GM12878 (cell line): ENCODE results near the gene BCLAF1. TPM values are rescaled to one million over a fixed set of nuclear protein-coding genes. Genes with fewer than 3 reads are reported as not detected.

Experiments used
- ATAC-seq: fragments of 200-7000 bp; cut with Tn5 transposase; 3 replicates; pipeline ENCODE4 v1.9.1; 2020; ENCODE audit warnings: mild to moderate bottlenecking, moderate library complexity
- BruUV-seq: library from RNA; stranded (reverse); fragments of 400-500 nt; replicated peaks from 2 replicates; lab custom pipeline; 2021; lab: Mats Ljungman, UMichigan
- CTCF ChIA-PET: fragments of 300-600 bp; sonication (Branson Sonifier 250); formaldehyde crosslinking; extraction: SDS; loops from one replicate; lab custom pipeline; 2021; ENCODE audit warnings: inconsistent platforms; lab: Yijun Ruan, JAX
- POLR2A ChIA-PET: fragments of 350-600 bp; formaldehyde crosslinking; extraction: SDS; loops from one replicate; lab custom pipeline; 2021; ENCODE audit warnings: inconsistent platforms; lab: Charles Lee
- RAD21 ChIA-PET: fragments of 300-600 bp; sonication (Branson Sonifier 250); formaldehyde crosslinking; loops from one replicate; lab custom pipeline; 2023; ENCODE audit warnings: antibody characterized with exemption; ENCODE audit not compliant: unreplicated experiment; lab: Charles Lee
- SMC1A ChIA-PET: fragments of 300-600 bp; sonication (Branson Sonifier 250); formaldehyde crosslinking; loops from one replicate; lab custom pipeline; 2023; ENCODE audit not compliant: unreplicated experiment, uncharacterized antibody; lab: Charles Lee
- DNase-seq: peaks from one replicate; pipeline ENCODE4 v3.0.0-alpha.2; 2011; ENCODE audit warnings: low read depth, low spot score
- FAIRE-seq: peaks from 3 replicates; lab custom pipeline; 2011; peaks lifted over from hg19 to GRCh38; lab: Jason Lieb, UNC
- H2AFZ ChIP-seq: 2 replicates; pipeline ENCODE4 v1.6.0; 2011; ENCODE audit warnings: low read depth, low read length, control low read depth; ENCODE audit not compliant: control insufficient read depth
- H3K27ac ChIP-seq: 2 replicates; pipeline ENCODE4 v1.5.1; 2011; ENCODE audit warnings: control low read depth; ENCODE audit not compliant: control insufficient read depth, insufficient read depth
- H3K27me3 ChIP-seq, 2 experiments: replicated peaks in 1 of 2; 2 replicates each; pipeline versions ENCODE4 v1.6.0 to v1.6.1; 2011; ENCODE audit warnings: low read length in 1 of 2; ENCODE audit not compliant: control insufficient read depth in 2 of 2, insufficient read depth in 2 of 2
- H3K36me3 ChIP-seq, 2 experiments: 2 replicates each; pipeline ENCODE4 v1.5.1; 2011; ENCODE audit warnings: low read length in 1 of 2; ENCODE audit not compliant: control insufficient read depth in 2 of 2, insufficient read depth in 2 of 2
- H3K4me1 ChIP-seq: 2 replicates; pipeline ENCODE4 v1.6.1; 2011; ENCODE audit warnings: mild to moderate bottlenecking, low read length, moderate library complexity, mixed read lengths; ENCODE audit not compliant: control insufficient read depth, insufficient read depth
- H3K4me2 ChIP-seq: 2 replicates; pipeline ENCODE4 v1.6.0; 2011; ENCODE audit warnings: control low read depth; ENCODE audit not compliant: control insufficient read depth, insufficient read depth
- H3K4me3 ChIP-seq: fragments of 200-600 bp; sonication (generic); 2 replicates; pipeline ENCODE4 v1.5.1; 2016
- H3K79me2 ChIP-seq: 2 replicates; pipeline ENCODE4 v1.6.0; 2011; ENCODE audit warnings: low read length; ENCODE audit not compliant: control insufficient read depth, insufficient read depth
- H3K9ac ChIP-seq: 2 replicates; pipeline ENCODE4 v1.8.0; 2011; ENCODE audit warnings: low read length, control low read depth, mixed read lengths; ENCODE audit not compliant: control insufficient read depth, insufficient read depth
- H3K9me3 ChIP-seq: replicated peaks from 3 replicates; pipeline ENCODE4 v1.5.1; 2011; ENCODE audit warnings: mild to moderate bottlenecking, low read length; ENCODE audit not compliant: control insufficient read depth, insufficient read depth
- H4K20me1 ChIP-seq: 2 replicates; pipeline ENCODE4 v1.6.0; 2011; ENCODE audit not compliant: control insufficient read depth, insufficient read depth
- JUND ChIP-seq: IDR thresholded peaks from 2 replicates; pipeline ENCODE4 v1.6.1; 2012; ENCODE audit warnings: low read depth, mild to moderate bottlenecking, low read length, improper control_type of control experiment, moderate library complexity
- NFYA ChIP-seq: IDR thresholded peaks from 2 replicates; pipeline ENCODE4 v1.6.1; 2011; ENCODE audit warnings: low read depth, mild to moderate bottlenecking, low read length, improper control_type of control experiment, borderline replicate concordance
- RELB ChIP-seq: fragments of 450-650 bp; IDR thresholded peaks from 2 replicates; pipeline ENCODE4 v1.6.1; 2017; ENCODE audit warnings: low read depth, mild to moderate bottlenecking, moderate library complexity
- ZNF24 ChIP-seq: fragments of 450-650 bp; IDR thresholded peaks from 2 replicates; pipeline ENCODE4 v1.6.1; 2017; ENCODE audit warnings: antibody characterized with exemption, mild to moderate bottlenecking
- ZZZ3 ChIP-seq: IDR thresholded peaks from 2 replicates; pipeline ENCODE4 v1.6.1; 2011; ENCODE audit warnings: low read depth; ENCODE audit not compliant: control insufficient read depth, insufficient read length
- WGBS: methylation state at CpG from one replicate; pipeline ENCODE4 v1.1.6; 2016; ENCODE audit warnings: low lambda C conversion rate; ENCODE audit not compliant: insufficient replicate concordance, insufficient coverage; ENCODE audit errors: missing lambda C conversion rate; 5-methylcytosine and 5-hydroxymethylcytosine counted together
- in situ Hi-C: fragments of 300-500 bp; cut with MboI; formaldehyde crosslinking; loops from 9 replicates; pipeline ENCODE4 v1.14.3; 2018; ENCODE audit warnings: mixed read lengths
- intact Hi-C: fragments of 100-400 bp; cut with micrococcal nuclease; formaldehyde crosslinking; loops from one replicate; pipeline ENCODE4 v1.14.2; 2022; ENCODE audit not compliant: unreplicated experiment
- polyA plus RNA-seq, 11 experiments: library from polyadenylated mRNA; depleted of rRNA in 4 of 11; unstranded in 6 of 11; stranded (reverse) in 5 of 11; fragments of >200 nt; fragmentation: Nextera tagmentation in 4 of 11; fragmentation: Illumina TruSeq in 1 of 11; extraction: Ambion mirVana in 4 of 11; extraction: Trizol in 1 of 11; gene quantifications; 1 replicate in 1 of 11; 2 replicates in 10 of 11; pipeline versions ENCODE4 v1.2.1 to v1.2.3, GENCODE V29; 2011 to 2016; ENCODE audit warnings: inconsistent platforms in 2 of 11, missing spikeins in 2 of 11, low read depth in 1 of 11
- total RNA-seq, 4 experiments: library from RNA; depleted of rRNA in 3 of 4; stranded (reverse); fragments of >200 nt in 3 of 4; fragmentation: Illumina TruSeq in 1 of 4; extraction: Trizol in 1 of 4; gene quantifications; 2 replicates each; pipeline versions ENCODE4 v1.2.1 to v1.2.3, GENCODE V29; 2013 to 2021

The BCLAF1 gene
- total and polyA plus RNA-seq, 10 of the 15 experiments (the other 5 are each of a cell fraction or from before 2014, with no cell fraction given) = 56.0 to 223 (median 114) TPM

- ChIA-PET RAD21 (no interaction called here), POLR2A (no interaction called here), CTCF (no interaction called here), SMC1A (interaction anchor here (1.8 kb wide), 1 partner anchor 9 kb away, joined by 7 read pairs; no protein-coding TSS in a partner anchor)
- no peak overlapping the region for H3K4me3 ChIP-seq
- no peak overlapping the region for H3K27ac ChIP-seq
- FAIRE-seq (no peak), ATAC-seq (no peak), DNase-seq (no peak)
- 80% methylated on average over 3 of the region's 3 CpGs for WGBS
- H3K4me2 ChIP-seq = no peak overlapping the region
- H3K79me2 ChIP-seq = peaks cover 68% of the 10 kb centered on the region
- TF ChIP-seq ZZZ3 (no peak), NFYA (no peak), ZNF24 (no peak)
- no peak overlapping the region for H2AFZ ChIP-seq
- H3K9ac ChIP-seq = no peak overlapping the region
- H3K36me3 ChIP-seq = peaks cover 1 to 24% of the 10 kb centered on the region in 2 experiments; a peak in 3 of 4 replicates
- intact Hi-C loops (no loop called here), in situ Hi-C loops (loop anchor here (10.0 to 25.0 kb wide), 2 partner anchors 515 to 1268 kb away; partner anchors contain the start of gene MAP3K5)
- H3K4me1 ChIP-seq = no peaks in the 10 kb centered on the region; the same call in 1 of the 2 replicates
- H3K9me3 ChIP-seq = no peaks in the 10 kb centered on the region
- H3K27me3 ChIP-seq = no peaks in the 10 kb centered on the region
- no TSS peak for BruUV-seq
- peaks cover under 1% of the 10 kb centered on the region; the same call in 1 of the 2 replicates for H4K20me1 ChIP-seq
Measured at GRCh38 chr6:136280032-136280609, 9.5 kb downstream of the BCLAF1 start.

- Histone ChIP-seq H3K4me2 (no peak overlapping the region), H4K20me1 (no peaks in the 10 kb centered on the region; the same call in 1 of the 2 replicates), H3K27ac (no peak overlapping the region), H3K4me3 (no peak overlapping the region), H2AFZ (no peak overlapping the region), H3K9me3 (no peaks in the 10 kb centered on the region), H3K36me3 (peaks cover 1 to 25% of the 10 kb centered on the region in 2 experiments), H3K27me3 (no peaks in the 10 kb centered on the region), H3K79me2 (peaks cover 11% of the 10 kb centered on the region), H3K9ac (no peak overlapping the region), H3K4me1 (no peaks in the 10 kb centered on the region)
- POLR2A ChIA-PET = interaction anchor here (1.1 to 1.4 kb wide), 3 partner anchors 11 to 16 kb away, joined by 3 to 5 read pairs (median 5); partner anchors contain the start of gene BCLAF1
- WGBS = 100% methylated on average over 1 of the region's 1 CpG
- FAIRE-seq (no peak), ATAC-seq (no peak), DNase-seq (no peak)
- RAD21 ChIA-PET = interaction anchor here (0.7 kb wide), 1 partner anchor 973 kb away, joined by 3 read pairs; no protein-coding TSS in a partner anchor
- BruUV-seq = no TSS peak
- CTCF ChIA-PET = interaction anchor here (0.7 to 1.3 kb wide), 3 partner anchors 10 to 333 kb away, joined by 3 to 5 read pairs (median 4); no protein-coding TSS in a partner anchor
- intact Hi-C loops = no loop called here
- in situ Hi-C loops = no loop called here
- SMC1A ChIA-PET = interaction anchor here (0.6 to 1.7 kb wide), 6 partner anchors 8 to 21 kb away, joined by 3 to 6 read pairs (median 3); no protein-coding TSS in a partner anchor
- TF ChIP-seq JUND (no peak), RELB (no peak)
- TF ChIP-seq, all 136 proteins: peak for 0
Measured at GRCh38 chr6:136274062-136274461, 15.6 kb downstream of the BCLAF1 start.
